Osteocyte (in vitro differentiated cells): ENCODE results near the gene RETREG2. TPM values are rescaled to one million over a fixed set of nuclear protein-coding genes. Genes with fewer than 3 reads are reported as not detected.

ENCODE experiments used
- DNase-seq: peaks from one replicate; pipeline ENCODE4 v3.0.0; 2021; ENCODE audit warnings: mixed read lengths; ENCODE audit not compliant: unreplicated experiment; ENCODE audit errors: extremely low spot score
- H3K27ac Mint-ChIP-seq: one replicate; pipeline ENCODE4 v1.8.0; 2021; ENCODE audit warnings: mild to moderate bottlenecking, mixed read lengths; ENCODE audit not compliant: unreplicated experiment
- H3K27me3 Mint-ChIP-seq: one replicate; pipeline ENCODE4 v1.8.0; 2021; ENCODE audit warnings: mixed read lengths; ENCODE audit not compliant: unreplicated experiment
- H3K36me3 Mint-ChIP-seq: one replicate; pipeline ENCODE4 v1.8.0; 2021; ENCODE audit warnings: mixed read lengths; ENCODE audit not compliant: unreplicated experiment
- H3K4me1 Mint-ChIP-seq: one replicate; pipeline ENCODE4 v1.8.0; 2021; ENCODE audit warnings: mixed read lengths; ENCODE audit not compliant: unreplicated experiment
- H3K4me3 Mint-ChIP-seq: one replicate; pipeline ENCODE4 v1.8.0; 2021; ENCODE audit warnings: mild to moderate bottlenecking, moderate library complexity, mixed read lengths; ENCODE audit not compliant: unreplicated experiment
- H3K9me3 Mint-ChIP-seq: one replicate; pipeline ENCODE4 v1.8.0; 2021; ENCODE audit warnings: mixed read lengths; ENCODE audit not compliant: unreplicated experiment
- total RNA-seq: library from RNA; stranded (reverse); gene quantifications from 2 replicates; pipeline ENCODE4 v1.2.1, GENCODE V29; 2021
- TF ChIP-seq, protein P1 (sequence below): fragments of 200-600 bp; sonication (generic); IDR thresholded peaks from 2 replicates; pipeline ENCODE4 v1.5.0; 2021; ENCODE audit warnings: antibody characterized with exemption, mild to moderate bottlenecking, moderate library complexity

RETREG2 gene
- total RNA-seq, 1 donor from 2014 or later, result 101 TPM

DNA sequence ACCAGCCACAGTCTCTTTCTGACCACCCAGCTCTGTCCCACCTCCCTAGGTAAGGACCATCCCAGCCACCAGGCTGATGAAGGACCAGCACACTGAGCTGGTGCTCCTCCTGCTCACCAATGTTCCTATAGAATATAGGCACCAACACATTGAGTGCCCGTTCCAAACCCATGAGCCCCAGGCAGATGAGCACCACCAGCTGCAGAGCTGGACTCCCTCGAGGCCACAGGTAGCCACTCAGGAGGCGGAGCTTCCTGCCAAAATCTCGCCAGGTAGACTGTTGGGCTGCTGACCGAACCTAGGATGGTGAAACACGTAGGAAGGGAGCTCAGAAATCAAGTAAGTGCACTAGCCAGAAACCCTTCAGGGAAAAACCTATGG, 38.5 kb downstream of the RETREG2 start:
- TF ChIP-seq, protein P1, sequence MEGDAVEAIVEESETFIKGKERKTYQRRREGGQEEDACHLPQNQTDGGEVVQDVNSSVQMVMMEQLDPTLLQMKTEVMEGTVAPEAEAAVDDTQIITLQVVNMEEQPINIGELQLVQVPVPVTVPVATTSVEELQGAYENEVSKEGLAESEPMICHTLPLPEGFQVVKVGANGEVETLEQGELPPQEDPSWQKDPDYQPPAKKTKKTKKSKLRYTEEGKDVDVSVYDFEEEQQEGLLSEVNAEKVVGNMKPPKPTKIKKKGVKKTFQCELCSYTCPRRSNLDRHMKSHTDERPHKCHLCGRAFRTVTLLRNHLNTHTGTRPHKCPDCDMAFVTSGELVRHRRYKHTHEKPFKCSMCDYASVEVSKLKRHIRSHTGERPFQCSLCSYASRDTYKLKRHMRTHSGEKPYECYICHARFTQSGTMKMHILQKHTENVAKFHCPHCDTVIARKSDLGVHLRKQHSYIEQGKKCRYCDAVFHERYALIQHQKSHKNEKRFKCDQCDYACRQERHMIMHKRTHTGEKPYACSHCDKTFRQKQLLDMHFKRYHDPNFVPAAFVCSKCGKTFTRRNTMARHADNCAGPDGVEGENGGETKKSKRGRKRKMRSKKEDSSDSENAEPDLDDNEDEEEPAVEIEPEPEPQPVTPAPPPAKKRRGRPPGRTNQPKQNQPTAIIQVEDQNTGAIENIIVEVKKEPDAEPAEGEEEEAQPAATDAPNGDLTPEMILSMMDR, result no peak
- Mint-ChIP-seq H3K9me3 (no peaks in the 10 kb centered on the region), H3K4me3 (no peak overlapping the region), H3K27ac (peak overlapping the region; percentile 99), H3K4me1 (peaks cover 25% of the 10 kb centered on the region), H3K27me3 (no peaks in the 10 kb centered on the region), H3K36me3 (peaks cover 28% of the 10 kb centered on the region)
- no peak for DNase-seq

DNA sequence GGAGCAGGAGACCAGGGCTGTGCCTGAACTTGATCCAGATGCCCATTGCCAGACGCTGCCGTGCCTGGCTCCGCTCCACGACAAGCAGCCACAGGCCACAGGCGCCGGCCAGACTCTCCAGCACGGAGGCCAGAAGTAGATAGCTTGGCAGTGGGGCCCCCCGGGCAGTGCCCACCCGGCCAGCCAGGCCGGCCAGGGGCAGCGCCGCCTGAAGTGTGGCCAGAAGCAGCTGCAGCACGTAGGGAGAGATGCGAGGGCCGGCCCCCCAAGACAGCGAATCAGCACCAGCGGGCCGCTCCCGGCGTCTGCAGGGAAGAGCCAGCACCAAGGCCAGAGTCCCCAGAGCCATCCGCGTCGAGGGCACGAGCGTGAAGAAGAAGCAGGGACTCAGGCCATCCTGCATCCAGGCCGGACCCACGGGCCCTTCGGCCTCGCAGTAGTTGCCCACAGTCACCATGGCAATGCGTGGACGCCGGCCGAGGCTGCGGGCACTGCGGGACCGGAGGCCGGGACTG, 40.2 kb downstream of the RETREG2 start:
- H3K27ac Mint-ChIP-seq, result peak overlapping the region; percentile 99
- peak overlapping the region; percentile 83 for H3K4me3 Mint-ChIP-seq
- peak; percentile 90 for DNase-seq
- H3K27me3 Mint-ChIP-seq, result no peaks in the 10 kb centered on the region
- H3K36me3 Mint-ChIP-seq, result peaks cover 30% of the 10 kb centered on the region
- peaks cover 25% of the 10 kb centered on the region for H3K4me1 Mint-ChIP-seq
- H3K9me3 Mint-ChIP-seq, result no peaks in the 10 kb centered on the region
- TF ChIP-seq, protein P1, result no peak

DNA sequence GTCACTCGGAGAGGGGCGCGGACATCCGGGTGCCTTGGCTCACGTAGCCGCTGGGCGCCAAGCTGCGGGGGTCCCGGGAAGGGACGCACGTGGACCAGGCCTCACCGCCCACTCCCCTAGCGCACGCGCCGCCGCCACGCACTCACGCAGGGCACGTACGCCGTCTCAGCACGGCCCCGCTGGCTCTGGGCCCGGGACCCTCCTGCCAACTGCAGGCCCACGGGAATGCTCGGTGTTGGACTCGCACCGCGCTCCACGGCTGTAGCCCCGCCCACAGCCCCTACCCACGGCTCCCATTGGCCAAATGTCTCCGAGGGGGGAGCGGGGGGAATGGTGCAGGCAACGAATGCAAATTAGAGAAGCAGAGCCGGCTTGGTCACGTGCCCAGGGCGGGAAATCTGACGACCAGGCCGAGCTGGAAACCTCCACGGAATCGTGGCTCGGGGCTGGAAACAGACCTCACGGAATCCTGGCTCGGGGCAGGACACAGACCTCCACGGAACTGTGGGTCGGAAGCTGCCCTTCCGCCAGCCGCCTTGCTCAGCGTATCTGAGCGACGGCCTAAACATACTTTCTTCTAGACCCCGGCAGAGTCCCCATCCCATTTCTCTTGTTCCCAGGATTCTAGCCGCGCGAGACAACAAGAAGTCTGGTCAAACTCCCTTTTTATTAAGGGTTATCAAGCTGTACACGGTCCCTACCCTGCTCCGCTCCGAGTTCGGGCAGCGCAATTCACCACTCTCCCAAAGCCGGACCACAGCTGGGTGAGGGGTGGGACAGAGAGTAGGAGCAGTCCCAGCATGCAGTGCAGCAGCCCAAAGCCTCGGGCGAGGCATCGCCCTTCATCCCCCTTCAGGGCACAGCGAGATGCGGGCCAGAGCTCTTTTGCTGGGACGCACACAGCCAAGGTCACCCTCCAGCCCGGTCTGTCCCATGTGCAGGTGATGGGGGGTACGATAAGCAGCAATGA, 40.9 kb downstream of the RETREG2 start, which contains the start of gene ABCB6:
ABCB6 (minus strand) TSS at position 227 of the 970 bp plus-strand sequence. CDS start 285 bp downstream, outside the sequence.
- H3K4me1 Mint-ChIP-seq, result peaks cover 25% of the 10 kb centered on the region
- H3K9me3 Mint-ChIP-seq, result no peaks in the 10 kb centered on the region
- DNase-seq, result peak; percentile 98
- H3K27ac Mint-ChIP-seq, result peak within 1 kb of the TSS; percentile 99
- peaks cover 29% of the 10 kb centered on the region for H3K36me3 Mint-ChIP-seq
- peak within 1 kb of the TSS; percentile 83 for H3K4me3 Mint-ChIP-seq
- TF ChIP-seq, protein P1, result no peak
- no peaks in the 10 kb centered on the region for H3K27me3 Mint-ChIP-seq

DNA sequence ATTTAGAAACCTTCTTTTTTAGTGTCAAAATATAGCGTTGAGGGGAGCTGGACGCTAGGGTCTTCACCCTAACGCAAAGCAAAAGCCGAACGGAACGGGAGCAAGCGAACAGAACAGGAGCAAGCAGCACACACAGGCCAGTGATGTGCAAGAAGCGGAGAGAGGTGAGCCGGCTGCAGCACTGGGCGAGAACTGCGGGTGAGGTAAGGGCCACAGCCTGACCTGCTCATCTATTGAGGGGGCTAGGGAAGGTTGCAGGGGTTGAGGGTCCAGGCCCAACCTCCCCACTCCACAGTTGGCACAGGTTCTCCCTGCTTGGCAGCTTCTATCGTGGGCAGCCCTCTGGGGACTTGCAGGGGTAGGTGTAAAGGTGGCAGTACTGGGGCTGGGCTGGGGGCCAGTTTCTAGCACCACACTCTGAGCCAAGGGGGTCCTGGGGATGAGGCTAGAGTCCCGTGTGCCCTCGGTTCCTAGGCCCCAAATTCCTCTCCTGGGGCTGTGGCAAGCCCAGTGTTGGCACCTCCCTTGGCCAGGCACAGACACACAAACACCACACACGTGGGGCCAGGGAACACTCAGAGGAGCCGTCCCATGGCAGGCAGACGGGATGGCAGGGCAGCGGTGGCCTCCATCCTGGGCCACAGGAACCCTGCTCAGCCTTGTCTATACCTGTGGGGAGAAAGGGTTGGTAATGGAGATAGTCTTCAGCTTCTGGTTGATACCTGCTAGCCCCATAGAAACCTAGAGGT, 41.9 kb downstream of the RETREG2 start:
- Mint-ChIP-seq H3K9me3 (no peaks in the 10 kb centered on the region), H3K27ac (peak overlapping the region; percentile 99), H3K36me3 (peaks cover 28% of the 10 kb centered on the region), H3K4me1 (peaks cover 25% of the 10 kb centered on the region), H3K27me3 (no peaks in the 10 kb centered on the region), H3K4me3 (no peak overlapping the region)
- DNase-seq, result no peak
- TF ChIP-seq, protein P1, result no peak
